OCI-LY7 (cell line): ENCODE results near the gene HIGD2A. TPM values are rescaled to one million over a fixed set of nuclear protein-coding genes. Genes with fewer than 3 reads are reported as not detected.

Source experiments
- BruUV-seq: library from RNA; stranded (reverse); fragments of 400-500 nt; replicated peaks from 2 replicates; lab custom pipeline; 2021; lab: Mats Ljungman, UMichigan
- CTCF ChIA-PET: fragments of 300-600 bp; sonication (Branson Sonifier 250); formaldehyde crosslinking; loops from one replicate; lab custom pipeline; 2022; ENCODE audit warnings: antibody characterized with exemption; ENCODE audit not compliant: unreplicated experiment; lab: Charles Lee
- POLR2A ChIA-PET: fragments of 300-600 bp; sonication (Branson Sonifier 250); formaldehyde crosslinking; loops from one replicate; lab custom pipeline; 2022; ENCODE audit warnings: antibody characterized with exemption; lab: Charles Lee
- DNase-seq: peaks from one replicate; pipeline ENCODE4 v3.0.0-alpha.2; 2015; ENCODE audit warnings: low spot score
- H2AFZ ChIP-seq: fragments of 200-600 bp; sonication (generic), shearing (Covaris generic); 2 replicates; pipeline ENCODE4 v1.6.1; 2014; ENCODE audit warnings: mild to moderate bottlenecking, antibody characterized with exemption, low read length, moderate library complexity
- H3K27ac ChIP-seq: fragments of 200-600 bp; sonication (generic); 2 replicates; pipeline ENCODE4 v1.5.1; 2014; ENCODE audit warnings: mixed run types, low read depth, mild to moderate bottlenecking, moderate library complexity, low read length, inconsistent platforms; ENCODE audit not compliant: poor library complexity, severe bottlenecking
- H3K36me3 ChIP-seq: fragments of 200-600 bp; sonication (generic); 2 replicates; pipeline ENCODE4 v1.6.1; 2014; ENCODE audit warnings: mild to moderate bottlenecking, antibody characterized with exemption, low read length, moderate library complexity, mixed read lengths; ENCODE audit not compliant: insufficient read depth
- H3K4me1 ChIP-seq: fragments of 200-600 bp; sonication (generic); 2 replicates; pipeline ENCODE4 v1.5.1; 2014; ENCODE audit warnings: mild to moderate bottlenecking, low read length; ENCODE audit not compliant: insufficient read depth, poor library complexity, severe bottlenecking
- H3K4me2 ChIP-seq: fragments of 200-600 bp; sonication (generic); 2 replicates; pipeline ENCODE4 v1.6.1; 2014; ENCODE audit warnings: mild to moderate bottlenecking, low read length
- H3K4me3 ChIP-seq: fragments of 200-600 bp; sonication (generic); 2 replicates; pipeline ENCODE4 v1.5.1; 2014; ENCODE audit warnings: mild to moderate bottlenecking, low read depth, low read length; ENCODE audit not compliant: poor library complexity, severe bottlenecking
- H3K79me2 ChIP-seq: fragments of 200-600 bp; sonication (generic); 2 replicates; pipeline ENCODE4 v1.6.1; 2016; ENCODE audit warnings: low read depth, mild to moderate bottlenecking, low read length, moderate library complexity, mixed read lengths; ENCODE audit not compliant: insufficient read depth
- H3K9me2 ChIP-seq: fragments of 200-600 bp; sonication (generic); 2 replicates; pipeline ENCODE4 v1.6.1; 2016; ENCODE audit warnings: mild to moderate bottlenecking, low read length, mixed read lengths; ENCODE audit not compliant: insufficient read depth
- H3K9me3 ChIP-seq: fragments of 200-600 bp; sonication (generic); 2 replicates; pipeline ENCODE4 v1.6.1; 2014; ENCODE audit warnings: mild to moderate bottlenecking, mixed run types, low read length, mixed read lengths
- H4K20me1 ChIP-seq: fragments of 200-600 bp; sonication (generic); 2 replicates; pipeline ENCODE4 v1.6.1; 2014; ENCODE audit warnings: mild to moderate bottlenecking, antibody characterized with exemption, low read length, moderate library complexity, mixed read lengths; ENCODE audit not compliant: insufficient read depth
- CTCF ChIP-seq: fragments of 200-600 bp; sonication (generic); conservative IDR thresholded peaks from 2 replicates; pipeline ENCODE4 v1.5.1; 2014; ENCODE audit warnings: mild to moderate bottlenecking, antibody characterized with exemption, low read length, moderate library complexity, mixed read lengths
- EZH2phosphoT487 ChIP-seq: fragments of 200-600 bp; sonication (generic); IDR thresholded peaks from 2 replicates; pipeline ENCODE4 v1.6.1; 2018; ENCODE audit warnings: low read depth, borderline replicate concordance, mild to moderate bottlenecking, mixed run types, antibody characterized with exemption, low read length, moderate library complexity, mixed read lengths
- intact Hi-C: fragments of 100-400 bp; cut with micrococcal nuclease; formaldehyde crosslinking; loops from one replicate; pipeline ENCODE4 v1.10.0; 2022; ENCODE audit not compliant: unreplicated experiment
- total RNA-seq, 2 experiments: library from RNA; depleted of rRNA in 1 of 2; stranded (reverse); fragments of >200 nt in 1 of 2; shearing (Covaris generic) in 1 of 2; gene quantifications; 2 replicates each; pipeline ENCODE4 v1.2.3, GENCODE V29; 2014 to 2022

Gene HIGD2A
- total RNA-seq, 2 experiments from 2014 or later = 145 to 223 TPM

- peaks cover 11% of the 10 kb centered on the region; the same call in 1 of the 2 replicates for H3K79me2 ChIP-seq
- no peak overlapping the region for H3K4me3 ChIP-seq
- no peak overlapping the region for H2AFZ ChIP-seq
- H3K36me3 ChIP-seq = peaks cover 19% of the 10 kb centered on the region; the same call in 1 of the 2 replicates
- intact Hi-C loops = no loop called here
- no peak for DNase-seq
- peaks cover 25% of the 10 kb centered on the region for H3K4me1 ChIP-seq
- ChIA-PET POLR2A (no interaction called here), CTCF (no interaction called here)
- H3K9me2 ChIP-seq = no peaks in the 10 kb centered on the region
- no peak overlapping the region for H3K4me2 ChIP-seq
- TF ChIP-seq CTCF = no peak
- no peak for TF ChIP-seq EZH2phosphoT487
- no peaks in the 10 kb centered on the region for H4K20me1 ChIP-seq
- no peak overlapping the region for H3K27ac ChIP-seq
- no peaks in the 10 kb centered on the region for H3K9me3 ChIP-seq
- no TSS peak for BruUV-seq
Observed at GRCh38 chr5:176412517-176413254, 24.1 kb downstream of the HIGD2A start.

DNA sequence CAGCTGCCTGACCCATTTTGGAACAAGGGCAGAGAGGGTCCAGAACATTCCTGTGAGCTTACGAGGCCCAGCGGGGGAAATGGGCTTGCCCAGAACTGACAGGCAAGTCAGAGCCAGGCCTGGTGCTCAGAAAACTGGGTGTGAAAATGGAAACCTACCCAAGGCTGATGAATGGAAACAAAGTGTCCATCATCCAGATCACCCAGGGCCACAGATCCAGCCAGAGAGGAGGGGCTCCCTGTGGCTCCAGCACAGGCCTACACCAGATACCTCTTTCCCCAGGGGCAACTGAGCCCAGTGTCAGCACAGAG is 24.7 kb downstream of the HIGD2A start:
- H3K27ac ChIP-seq = no peak overlapping the region
- no TSS peak for BruUV-seq
- CTCF ChIA-PET = no interaction called here
- peaks cover 14% of the 10 kb centered on the region; the same call in 1 of the 2 replicates for H3K36me3 ChIP-seq
- H2AFZ ChIP-seq = no peak overlapping the region
- intact Hi-C loops = no loop called here
- no peaks in the 10 kb centered on the region for H3K9me2 ChIP-seq
- no peaks in the 10 kb centered on the region for H4K20me1 ChIP-seq
- peaks cover 11% of the 10 kb centered on the region; the same call in 1 of the 2 replicates for H3K79me2 ChIP-seq
- H3K4me1 ChIP-seq = peaks cover 25% of the 10 kb centered on the region
- no peak for TF ChIP-seq CTCF
- no peak for TF ChIP-seq EZH2phosphoT487
- POLR2A ChIA-PET = no interaction called here
- no peak overlapping the region for H3K4me3 ChIP-seq
- no peak for DNase-seq
- H3K9me3 ChIP-seq = no peaks in the 10 kb centered on the region
- H3K4me2 ChIP-seq = no peak overlapping the region

DNA sequence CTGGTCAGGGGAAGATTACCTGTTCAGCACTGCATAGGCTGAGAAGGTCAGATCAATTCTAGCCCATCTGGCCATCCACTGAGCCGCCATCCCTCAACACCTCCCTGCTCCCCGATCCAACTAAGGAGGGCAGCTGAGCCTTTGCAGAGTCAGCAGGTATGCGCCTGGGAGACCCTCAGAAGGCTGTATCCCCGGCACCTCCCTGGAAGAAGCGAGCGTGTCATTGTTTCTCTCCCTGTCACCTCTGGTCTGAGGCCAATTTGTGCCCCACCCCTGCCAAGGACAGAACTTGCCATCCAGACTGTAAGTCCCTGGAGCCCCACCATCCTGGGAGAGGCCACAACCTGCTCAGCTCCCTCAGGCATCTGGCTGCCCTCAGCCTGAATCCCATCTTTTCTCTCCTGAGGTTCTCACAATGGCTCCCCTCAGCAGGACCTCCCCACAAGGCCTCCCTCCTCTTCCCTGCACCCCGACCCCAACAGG is 25.2 kb downstream of the HIGD2A start:
- ChIA-PET POLR2A (interaction anchor here (0.8 kb wide), 1 partner anchor 129 kb away, joined by 4 read pairs; no protein-coding TSS in a partner anchor), CTCF (interaction anchor here (0.5 kb wide), 1 partner anchor 10 kb away, joined by 4 read pairs; no protein-coding TSS in a partner anchor)
- peaks cover 10% of the 10 kb centered on the region; the same call in 1 of the 2 replicates for H3K36me3 ChIP-seq
- H3K27ac ChIP-seq = no peak overlapping the region
- H4K20me1 ChIP-seq = no peaks in the 10 kb centered on the region
- H3K79me2 ChIP-seq = peaks cover 11% of the 10 kb centered on the region; the same call in 1 of the 2 replicates
- H3K4me2 ChIP-seq = peak overlapping the region; percentile 94
- intact Hi-C loops = no loop called here
- H3K4me3 ChIP-seq = no peak overlapping the region
- H3K9me3 ChIP-seq = no peaks in the 10 kb centered on the region
- no TSS peak for BruUV-seq
- H3K4me1 ChIP-seq = peaks cover 25% of the 10 kb centered on the region
- no peak for TF ChIP-seq EZH2phosphoT487
- no peak for TF ChIP-seq CTCF
- no peak overlapping the region for H2AFZ ChIP-seq
- DNase-seq = no peak
- H3K9me2 ChIP-seq = no peaks in the 10 kb centered on the region
